Brain microvascular endothelial cell (primary cell): Measurements from ENCODE around the gene ZNRF3.

Experiments
- DNase-seq: peaks from one replicate; pipeline ENCODE4 v3.0.0-alpha.2; 2020
- H3K27ac ChIP-seq: fragments of 250-450 bp; sonication (Bioruptor Pico); 2 replicates; pipeline ENCODE4 v1.5.1; 2020; ENCODE audit warnings: mild to moderate bottlenecking, moderate library complexity
- H3K27me3 ChIP-seq: fragments of 250-450 bp; sonication (Bioruptor Pico); replicated peaks from 2 replicates; pipeline ENCODE4 v1.5.1; 2020; ENCODE audit warnings: mild to moderate bottlenecking
- H3K36me3 ChIP-seq: fragments of 250-450 bp; sonication (Bioruptor Pico); replicated peaks from 2 replicates; pipeline ENCODE4 v1.5.1; 2020; ENCODE audit warnings: mild to moderate bottlenecking
- H3K4me3 ChIP-seq: 2 replicates; pipeline ENCODE4 v1.5.1; 2011; ENCODE audit warnings: low read depth, mild to moderate bottlenecking, control low read depth, low read length, moderate library complexity
- in situ Hi-C: cut with HindIII; loops from 2 replicates; pipeline ENCODE4 v1.10.0; 2017; ENCODE audit warnings: low sequenced_read_pairs, low pct_ligation_motif_present
- TF ChIP-seq, protein P1 (sequence below): IDR thresholded peaks from 2 replicates; pipeline ENCODE4 v1.5.1; 2011; ENCODE audit warnings: low read depth, mild to moderate bottlenecking, moderate library complexity, low read length, control low read depth, inconsistent platforms; ENCODE audit errors: missing control alignments

Gene ZNRF3

DNA sequence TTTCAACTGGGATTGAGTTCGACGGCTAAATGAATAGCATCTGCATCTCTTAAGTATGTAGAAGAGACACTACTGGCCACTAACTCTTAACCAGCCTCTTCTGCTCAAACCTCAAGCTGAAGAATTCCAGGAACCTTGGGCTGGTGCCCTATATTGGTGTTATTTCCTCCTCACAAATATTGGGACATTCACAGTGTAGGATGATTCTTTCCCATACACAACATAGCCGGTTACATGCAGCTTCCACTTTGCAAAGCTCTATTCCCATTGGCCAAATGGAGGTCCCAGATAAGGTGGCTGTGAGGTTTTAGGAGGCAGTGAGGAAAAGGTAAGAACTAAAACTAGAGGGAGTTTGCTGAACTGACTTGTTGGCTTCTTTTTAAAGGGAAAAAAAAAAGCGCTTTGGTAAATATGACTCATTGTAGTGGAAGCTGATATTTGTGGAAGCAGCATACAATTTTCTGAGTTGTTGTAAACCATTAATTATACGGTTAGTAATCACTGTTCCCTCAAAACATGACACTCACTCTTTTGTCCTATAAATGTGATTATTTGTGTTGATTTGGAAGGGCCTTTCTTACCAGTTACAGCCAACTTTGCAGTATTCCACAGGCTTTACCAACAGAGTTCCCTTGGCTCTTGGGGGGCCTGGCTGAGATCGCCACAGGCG is 160.7 kb downstream of the ZNRF3 start:
- peak; percentile 11 for DNase-seq
- peak overlapping the region; percentile 54 for H3K27ac ChIP-seq
- TF ChIP-seq, protein P1, sequence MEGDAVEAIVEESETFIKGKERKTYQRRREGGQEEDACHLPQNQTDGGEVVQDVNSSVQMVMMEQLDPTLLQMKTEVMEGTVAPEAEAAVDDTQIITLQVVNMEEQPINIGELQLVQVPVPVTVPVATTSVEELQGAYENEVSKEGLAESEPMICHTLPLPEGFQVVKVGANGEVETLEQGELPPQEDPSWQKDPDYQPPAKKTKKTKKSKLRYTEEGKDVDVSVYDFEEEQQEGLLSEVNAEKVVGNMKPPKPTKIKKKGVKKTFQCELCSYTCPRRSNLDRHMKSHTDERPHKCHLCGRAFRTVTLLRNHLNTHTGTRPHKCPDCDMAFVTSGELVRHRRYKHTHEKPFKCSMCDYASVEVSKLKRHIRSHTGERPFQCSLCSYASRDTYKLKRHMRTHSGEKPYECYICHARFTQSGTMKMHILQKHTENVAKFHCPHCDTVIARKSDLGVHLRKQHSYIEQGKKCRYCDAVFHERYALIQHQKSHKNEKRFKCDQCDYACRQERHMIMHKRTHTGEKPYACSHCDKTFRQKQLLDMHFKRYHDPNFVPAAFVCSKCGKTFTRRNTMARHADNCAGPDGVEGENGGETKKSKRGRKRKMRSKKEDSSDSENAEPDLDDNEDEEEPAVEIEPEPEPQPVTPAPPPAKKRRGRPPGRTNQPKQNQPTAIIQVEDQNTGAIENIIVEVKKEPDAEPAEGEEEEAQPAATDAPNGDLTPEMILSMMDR = no peak
- no peak overlapping the region for H3K4me3 ChIP-seq
- H3K27me3 ChIP-seq = no peaks in the 10 kb centered on the region
- in situ Hi-C loops = no loop called here
- H3K36me3 ChIP-seq = no peaks in the 10 kb centered on the region

DNA sequence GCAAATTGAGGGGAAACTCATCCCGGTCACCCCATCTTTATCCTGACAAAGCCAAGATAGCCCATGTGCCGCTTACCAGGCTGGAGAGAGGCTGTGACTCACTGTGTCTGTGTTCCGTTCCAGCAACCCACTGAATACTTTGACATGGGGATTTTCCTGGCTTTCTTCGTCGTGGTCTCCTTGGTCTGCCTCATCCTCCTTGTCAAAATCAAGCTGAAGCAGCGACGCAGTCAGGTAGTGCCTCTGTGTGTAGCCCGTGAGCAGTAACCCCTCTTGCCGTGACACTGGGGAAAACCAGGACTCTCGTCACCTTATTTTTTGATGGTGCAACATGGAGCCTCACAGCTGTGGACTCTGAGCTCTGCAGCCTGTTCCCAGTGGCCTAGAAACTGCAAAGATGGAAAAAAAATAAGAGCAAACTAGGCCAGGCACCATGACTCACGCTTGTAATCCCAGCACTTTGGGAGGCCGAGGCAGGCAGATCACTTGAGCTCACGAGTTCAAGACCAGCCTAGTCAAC is 161.3 kb downstream of the ZNRF3 start:
- TF ChIP-seq, protein P1 = no peak
- no peaks in the 10 kb centered on the region for H3K27me3 ChIP-seq
- peak; percentile 74 for DNase-seq
- no peaks in the 10 kb centered on the region for H3K36me3 ChIP-seq
- no peak overlapping the region for H3K4me3 ChIP-seq
- peak overlapping the region; percentile 54 for H3K27ac ChIP-seq
- in situ Hi-C loops = no loop called here

GRCh38 chr22:29048822-29049654 is 165.7 kb downstream of the ZNRF3 start:
- Histone ChIP-seq H3K4me3 (no peak overlapping the region), H3K36me3 (no peaks in the 10 kb centered on the region), H3K27ac (no peak overlapping the region), H3K27me3 (no peaks in the 10 kb centered on the region)
- in situ Hi-C loops = no loop called here
- no peak for DNase-seq
- TF ChIP-seq, protein P1 = no peak

- in situ Hi-C loops = no loop called here
- H3K27ac ChIP-seq = no peak overlapping the region
- no peak for DNase-seq
- H3K4me3 ChIP-seq = no peak overlapping the region
- H3K27me3 ChIP-seq = no peaks in the 10 kb centered on the region
- TF ChIP-seq, protein P1 = no peak
- no peaks in the 10 kb centered on the region for H3K36me3 ChIP-seq
Observed at GRCh38 chr22:29049655-29050263, 166.4 kb downstream of the ZNRF3 start.

DNA sequence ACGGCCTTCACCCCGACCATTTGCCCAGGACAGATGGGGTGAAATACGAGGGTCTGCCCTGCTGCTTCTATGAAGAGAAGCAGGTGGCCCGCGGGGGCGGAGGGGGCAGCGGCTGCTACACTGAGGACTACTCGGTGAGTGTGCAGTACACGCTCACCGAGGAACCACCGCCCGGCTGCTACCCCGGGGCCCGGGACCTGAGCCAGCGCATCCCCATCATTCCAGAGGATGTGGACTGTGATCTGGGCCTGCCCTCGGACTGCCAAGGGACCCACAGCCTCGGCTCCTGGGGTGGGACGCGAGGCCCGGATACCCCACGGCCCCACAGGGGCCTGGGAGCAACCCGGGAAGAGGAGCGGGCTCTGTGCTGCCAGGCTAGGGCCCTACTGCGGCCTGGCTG is 167.1 kb downstream of the ZNRF3 start:
- H3K27me3 ChIP-seq = no peaks in the 10 kb centered on the region
- no peak overlapping the region for H3K27ac ChIP-seq
- no peaks in the 10 kb centered on the region for H3K36me3 ChIP-seq
- TF ChIP-seq, protein P1 = no peak
- in situ Hi-C loops = no loop called here
- no peak for DNase-seq
- no peak overlapping the region for H3K4me3 ChIP-seq
